ENCODE measurements around the gene STK32A.

DNA sequence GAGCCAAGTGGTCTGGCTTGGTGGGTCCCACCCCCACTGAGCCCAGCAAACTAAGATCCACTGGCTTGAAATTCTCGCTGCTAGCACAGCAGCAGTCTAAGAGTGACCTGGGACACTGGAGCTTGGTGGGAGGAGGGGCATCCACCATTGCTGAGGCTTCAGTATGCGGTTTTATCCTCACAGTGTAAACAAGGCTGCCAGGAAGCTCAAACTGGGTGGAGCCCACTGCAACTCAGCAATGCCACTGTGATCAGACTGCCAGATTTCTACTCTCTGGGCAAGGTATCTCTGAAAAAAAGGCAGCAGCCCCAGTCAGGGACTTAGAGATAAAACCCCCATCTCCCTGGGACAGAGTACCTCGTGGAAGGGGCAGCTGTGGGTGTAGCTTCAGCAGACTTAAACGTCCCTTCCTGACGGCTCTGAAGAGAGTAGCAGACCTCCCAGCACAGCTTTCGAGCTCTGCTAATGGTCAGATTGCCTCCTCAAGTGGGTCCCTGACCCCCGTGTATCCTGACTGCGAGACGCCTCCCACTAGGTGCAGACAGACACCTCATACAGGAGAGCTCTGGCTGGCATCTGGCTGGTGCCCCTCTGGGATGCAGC is 18.2 kb upstream of the STK32A start:
- no peak for TF ChIP-seq TAF1 (IDR thresholded peaks at IDR 0.05; ENCODE audit: borderline replicate concordance, low read depth, low read length)
- TF ChIP-seq POLR2AphosphoS5 (IDR thresholded peaks at IDR 0.05; ENCODE audit: low read depth, low read length): no peak
- no peak for TF ChIP-seq POLR2A (IDR thresholded peaks at IDR 0.05; ENCODE audit: low read depth, low read length)

Data from GM12892 (cell line).